Activated CD4-positive, alpha-beta T cell treated with anti-CD3 and anti-CD28 coated beads, Interleukin-2, amount 10 ng/mL, durations not matched to agents 7 days and 5 days (primary cell): ENCODE measurements around the gene TTC39C. TPM values are rescaled to one million over a fixed set of nuclear protein-coding genes. Genes with fewer than 3 reads are reported as not detected.
A peak's percentile ranks its signal among the peaks of the same experiment; 100 is the strongest.

Experiments used
- CTCF ChIA-PET: fragments of 350-600 bp; sonication (Branson Sonifier 250); formaldehyde crosslinking; loops from one replicate; lab custom pipeline; 2021; ENCODE audit warnings: antibody characterized with exemption; lab: Charles Lee
- POLR2A ChIA-PET: fragments of 350-600 bp; sonication (Branson Sonifier 250); formaldehyde crosslinking; loops from one replicate; lab custom pipeline; 2021; ENCODE audit warnings: antibody characterized with exemption; lab: Charles Lee
- DNase-seq: peaks from one replicate; pipeline ENCODE4 v3.0.0-alpha.2; 2020
- H3K27ac Mint-ChIP-seq: one replicate; pipeline ENCODE4 v1.8.0; 2021; ENCODE audit warnings: mild to moderate bottlenecking, moderate library complexity, mixed read lengths
- H3K27me3 Mint-ChIP-seq: one replicate; pipeline ENCODE4 v1.8.0; 2021; ENCODE audit warnings: mixed read lengths
- H3K36me3 Mint-ChIP-seq: one replicate; pipeline ENCODE4 v1.8.0; 2021; ENCODE audit warnings: low read depth, mixed read lengths
- H3K4me1 Mint-ChIP-seq: one replicate; pipeline ENCODE4 v1.8.0; 2021; ENCODE audit warnings: mixed read lengths
- H3K4me3 Mint-ChIP-seq: one replicate; pipeline ENCODE4 v1.8.0; 2021; ENCODE audit warnings: mild to moderate bottlenecking, moderate library complexity, mixed read lengths
- H3K9me3 Mint-ChIP-seq: one replicate; pipeline ENCODE4 v1.8.0; 2021; ENCODE audit warnings: mixed read lengths
- total RNA-seq, 2 experiments: library from RNA; stranded (reverse); gene quantifications; one replicate each; pipeline ENCODE4 v1.2.3, GENCODE V29; 2021

The TTC39C gene
- total RNA-seq, 2 experiments from 2014 or later: 93.0 to 93.5 TPM

GRCh38 chr18:24115628-24116027, 101.1 kb downstream of the TTC39C start:
- ChIA-PET POLR2A (no interaction called here), CTCF (interaction anchor here (0.9 to 1.5 kb wide), 4 partner anchors 20 to 147 kb away, joined by 3 to 6 read pairs (median 3); no protein-coding TSS in a partner anchor)
- H3K27ac Mint-ChIP-seq: peak overlapping the region; percentile 37
- H3K4me1 Mint-ChIP-seq: peaks cover 23% of the 10 kb centered on the region
- peaks cover 60% of the 10 kb centered on the region for H3K36me3 Mint-ChIP-seq
- DNase-seq: no peak
- no peak overlapping the region for H3K4me3 Mint-ChIP-seq
- H3K9me3 Mint-ChIP-seq: no peaks in the 10 kb centered on the region
- H3K27me3 Mint-ChIP-seq: no peaks in the 10 kb centered on the region

GRCh38 chr18:24118750-24119577, 104.4 kb downstream of the TTC39C start:
- Mint-ChIP-seq H3K27me3 (no peaks in the 10 kb centered on the region), H3K27ac (no peak overlapping the region), H3K4me3 (no peak overlapping the region), H3K4me1 (peaks cover 19% of the 10 kb centered on the region), H3K9me3 (no peaks in the 10 kb centered on the region), H3K36me3 (peaks cover 57% of the 10 kb centered on the region)
- CTCF ChIA-PET: interaction anchor here (0.5 kb wide), 1 partner anchor 409 kb away, joined by 3 read pairs; no protein-coding TSS in a partner anchor
- peak; percentile 85 for DNase-seq
- POLR2A ChIA-PET: no interaction called here

- H3K9me3 Mint-ChIP-seq: no peaks in the 10 kb centered on the region
- ChIA-PET POLR2A (no interaction called here), CTCF (interaction anchor here (1.3 kb wide), 1 partner anchor 201 kb away, joined by 8 read pairs; no protein-coding TSS in a partner anchor)
- DNase-seq: no peak
- H3K36me3 Mint-ChIP-seq: peaks cover 51% of the 10 kb centered on the region
- H3K27me3 Mint-ChIP-seq: no peaks in the 10 kb centered on the region
- peaks cover 1% of the 10 kb centered on the region for H3K4me1 Mint-ChIP-seq
- H3K27ac Mint-ChIP-seq: no peak overlapping the region
- H3K4me3 Mint-ChIP-seq: no peak overlapping the region
Measured at GRCh38 chr18:24120676-24121075, 106.1 kb downstream of the TTC39C start.

- H3K4me3 Mint-ChIP-seq: no peak overlapping the region
- no peak overlapping the region for H3K27ac Mint-ChIP-seq
- no peak for DNase-seq
- no peaks in the 10 kb centered on the region for H3K4me1 Mint-ChIP-seq
- ChIA-PET POLR2A (interaction anchor here (0.7 kb wide), 1 partner anchor 236 kb away, joined by 11 read pairs; no protein-coding TSS in a partner anchor), CTCF (no interaction called here)
- H3K9me3 Mint-ChIP-seq: no peaks in the 10 kb centered on the region
- H3K36me3 Mint-ChIP-seq: peaks cover 47% of the 10 kb centered on the region
- no peaks in the 10 kb centered on the region for H3K27me3 Mint-ChIP-seq
Measured at GRCh38 chr18:24121625-24122024, 107.1 kb downstream of the TTC39C start.

GRCh38 chr18:24126155-24126961, 111.8 kb downstream of the TTC39C start:
- Mint-ChIP-seq H3K36me3 (peaks cover 52% of the 10 kb centered on the region), H3K9me3 (no peaks in the 10 kb centered on the region), H3K4me3 (no peak overlapping the region), H3K4me1 (peaks cover 2% of the 10 kb centered on the region), H3K27ac (no peak overlapping the region), H3K27me3 (no peaks in the 10 kb centered on the region)
- DNase-seq: no peak
- ChIA-PET CTCF (interaction anchor here (0.7 kb wide), 1 partner anchor 32 kb away, joined by 3 read pairs; no protein-coding TSS in a partner anchor), POLR2A (no interaction called here)

- CTCF ChIA-PET: no interaction called here
- H3K4me1 Mint-ChIP-seq: peaks cover 2% of the 10 kb centered on the region
- no peak overlapping the region for H3K4me3 Mint-ChIP-seq
- H3K9me3 Mint-ChIP-seq: no peaks in the 10 kb centered on the region
- no peaks in the 10 kb centered on the region for H3K27me3 Mint-ChIP-seq
- H3K36me3 Mint-ChIP-seq: peaks cover 57% of the 10 kb centered on the region
- POLR2A ChIA-PET: no interaction called here
- H3K27ac Mint-ChIP-seq: no peak overlapping the region
- no peak for DNase-seq
Measured at GRCh38 chr18:24127735-24128134, 113.2 kb downstream of the TTC39C start.

GRCh38 chr18:24128700-24129099, 114.1 kb downstream of the TTC39C start:
- Mint-ChIP-seq H3K27me3 (no peaks in the 10 kb centered on the region), H3K9me3 (no peaks in the 10 kb centered on the region), H3K27ac (no peak overlapping the region), H3K36me3 (peaks cover 62% of the 10 kb centered on the region), H3K4me1 (peaks cover 2% of the 10 kb centered on the region), H3K4me3 (no peak overlapping the region)
- CTCF ChIA-PET: no interaction called here
- no peak for DNase-seq
- POLR2A ChIA-PET: no interaction called here

GRCh38 chr18:24130494-24130893, 115.9 kb downstream of the TTC39C start:
- peaks cover 2% of the 10 kb centered on the region for H3K4me1 Mint-ChIP-seq
- CTCF ChIA-PET: no interaction called here
- no peaks in the 10 kb centered on the region for H3K9me3 Mint-ChIP-seq
- H3K27ac Mint-ChIP-seq: no peak overlapping the region
- POLR2A ChIA-PET: no interaction called here
- H3K27me3 Mint-ChIP-seq: no peaks in the 10 kb centered on the region
- H3K4me3 Mint-ChIP-seq: no peak overlapping the region
- H3K36me3 Mint-ChIP-seq: peaks cover 68% of the 10 kb centered on the region
- no peak for DNase-seq

- DNase-seq: no peak
- CTCF ChIA-PET: no interaction called here
- Mint-ChIP-seq H3K9me3 (no peaks in the 10 kb centered on the region), H3K36me3 (peaks cover 47% of the 10 kb centered on the region), H3K27me3 (peaks cover 26% of the 10 kb centered on the region), H3K27ac (no peak overlapping the region), H3K4me1 (peaks cover 33% of the 10 kb centered on the region), H3K4me3 (no peak overlapping the region)
- POLR2A ChIA-PET: no interaction called here
Measured at GRCh38 chr18:24136967-24137373, 122.4 kb downstream of the TTC39C start.

GRCh38 chr18:24138409-24138788, 123.8 kb downstream of the TTC39C start:
- Mint-ChIP-seq H3K4me1 (peaks cover 33% of the 10 kb centered on the region), H3K27me3 (peaks cover 26% of the 10 kb centered on the region), H3K27ac (no peak overlapping the region), H3K36me3 (peaks cover 34% of the 10 kb centered on the region), H3K4me3 (peak overlapping the region; percentile 77), H3K9me3 (no peaks in the 10 kb centered on the region)
- POLR2A ChIA-PET: no interaction called here
- CTCF ChIA-PET: no interaction called here
- DNase-seq: no peak

GRCh38 chr18:24138789-24139616, 124.4 kb downstream of the TTC39C start, which contains the start of gene CABYR:
CABYR (plus strand) TSS chr18:24139062; CDS start chr18:24143115, 4,053 bp downstream.
- H3K4me3 Mint-ChIP-seq: peak within 1 kb of the TSS; percentile 77
- DNase-seq: peak; percentile 62
- peak within 1 kb of the TSS; percentile 76 for H3K27ac Mint-ChIP-seq
- ChIA-PET CTCF (interaction anchor here (1.0 kb wide), 1 partner anchor 43 kb away, joined by 3 read pairs; no protein-coding TSS in a partner anchor), POLR2A (no interaction called here)
- peaks cover 33% of the 10 kb centered on the region for H3K4me1 Mint-ChIP-seq
- H3K27me3 Mint-ChIP-seq: peaks cover 28% of the 10 kb centered on the region
- H3K9me3 Mint-ChIP-seq: no peaks in the 10 kb centered on the region
- H3K36me3 Mint-ChIP-seq: peaks cover 29% of the 10 kb centered on the region

GRCh38 chr18:24140697-24141096, 126.1 kb downstream of the TTC39C start:
- Mint-ChIP-seq H3K36me3 (peaks cover 19% of the 10 kb centered on the region), H3K27ac (no peak overlapping the region), H3K4me1 (peaks cover 33% of the 10 kb centered on the region), H3K9me3 (no peaks in the 10 kb centered on the region), H3K4me3 (no peak overlapping the region), H3K27me3 (peaks cover 43% of the 10 kb centered on the region)
- CTCF ChIA-PET: no interaction called here
- POLR2A ChIA-PET: no interaction called here
- DNase-seq: no peak
